ENCODE results near the gene CCDC3. TPM values are rescaled to one million over a fixed set of nuclear protein-coding genes. Genes with fewer than 3 reads are reported as not detected.

The CCDC3 gene
- total RNA-seq, 1 donor from 2014 or later: 0.13 TPM

- DNase-seq (ENCODE audit: low spot score): no peak
- Mint-ChIP-seq H3K9me3 (peaks cover 26% of the 10 kb centered on the region), H3K27ac (no peak overlapping the region), H3K4me3 (no peak overlapping the region), H3K36me3 (ENCODE audit: low read depth) (no peaks in the 10 kb centered on the region), H3K27me3 (ENCODE audit: insufficient read depth) (peaks cover 8% of the 10 kb centered on the region), H3K4me1 (ENCODE audit: low read depth) (no peaks in the 10 kb centered on the region)
- intact Hi-C loops (cut with micrococcal nuclease): no loop called here
Observed at GRCh38 chr10:13026873-13027272, 25.4 kb upstream of the CCDC3 start.

GRCh38 chr10:13023754-13024153 is 22.2 kb upstream of the CCDC3 start:
- Mint-ChIP-seq H3K9me3 (peaks cover 26% of the 10 kb centered on the region), H3K36me3 (ENCODE audit: low read depth) (no peaks in the 10 kb centered on the region), H3K27me3 (ENCODE audit: insufficient read depth) (peaks cover 3% of the 10 kb centered on the region), H3K4me1 (ENCODE audit: low read depth) (no peaks in the 10 kb centered on the region), H3K27ac (no peak overlapping the region), H3K4me3 (no peak overlapping the region)
- no peak for DNase-seq (ENCODE audit: low spot score)
- intact Hi-C loops (cut with micrococcal nuclease): no loop called here

- Mint-ChIP-seq H3K27ac (no peak overlapping the region), H3K9me3 (peaks cover 17% of the 10 kb centered on the region), H3K4me3 (no peak overlapping the region), H3K27me3 (ENCODE audit: insufficient read depth) (peaks cover 6% of the 10 kb centered on the region), H3K4me1 (ENCODE audit: low read depth) (no peaks in the 10 kb centered on the region), H3K36me3 (ENCODE audit: low read depth) (no peaks in the 10 kb centered on the region)
- DNase-seq (ENCODE audit: low spot score): no peak
- intact Hi-C loops (cut with micrococcal nuclease): no loop called here
Observed at GRCh38 chr10:13019280-13019679, 17.8 kb upstream of the CCDC3 start.

- Mint-ChIP-seq H3K9me3 (peaks cover 6% of the 10 kb centered on the region), H3K27me3 (ENCODE audit: insufficient read depth) (peaks cover 6% of the 10 kb centered on the region), H3K4me1 (ENCODE audit: low read depth) (no peaks in the 10 kb centered on the region), H3K27ac (no peak overlapping the region), H3K4me3 (no peak overlapping the region), H3K36me3 (ENCODE audit: low read depth) (no peaks in the 10 kb centered on the region)
- intact Hi-C loops (cut with micrococcal nuclease): no loop called here
- no peak for DNase-seq (ENCODE audit: low spot score)
Observed at GRCh38 chr10:13018171-13018570, 16.7 kb upstream of the CCDC3 start.

- Mint-ChIP-seq H3K4me3 (no peak overlapping the region), H3K36me3 (ENCODE audit: low read depth) (no peaks in the 10 kb centered on the region), H3K27me3 (ENCODE audit: insufficient read depth) (peaks cover 11% of the 10 kb centered on the region), H3K27ac (no peak overlapping the region), H3K9me3 (no peaks in the 10 kb centered on the region), H3K4me1 (ENCODE audit: low read depth) (no peaks in the 10 kb centered on the region)
- DNase-seq (ENCODE audit: low spot score): no peak
- intact Hi-C loops (cut with micrococcal nuclease): no loop called here
Observed at GRCh38 chr10:13016886-13017285, 15.4 kb upstream of the CCDC3 start.

GRCh38 chr10:13016426-13016825 is 14.9 kb upstream of the CCDC3 start:
- Mint-ChIP-seq H3K9me3 (no peaks in the 10 kb centered on the region), H3K27me3 (ENCODE audit: insufficient read depth) (peaks cover 13% of the 10 kb centered on the region), H3K27ac (no peak overlapping the region), H3K4me3 (no peak overlapping the region), H3K4me1 (ENCODE audit: low read depth) (no peaks in the 10 kb centered on the region), H3K36me3 (ENCODE audit: low read depth) (no peaks in the 10 kb centered on the region)
- intact Hi-C loops (cut with micrococcal nuclease): no loop called here
- no peak for DNase-seq (ENCODE audit: low spot score)

- Mint-ChIP-seq H3K27ac (no peak overlapping the region), H3K36me3 (ENCODE audit: low read depth) (no peaks in the 10 kb centered on the region), H3K4me3 (no peak overlapping the region), H3K4me1 (ENCODE audit: low read depth) (no peaks in the 10 kb centered on the region), H3K27me3 (ENCODE audit: insufficient read depth) (peaks cover 21% of the 10 kb centered on the region), H3K9me3 (no peaks in the 10 kb centered on the region)
- no peak for DNase-seq (ENCODE audit: low spot score)
- intact Hi-C loops (cut with micrococcal nuclease): no loop called here
Observed at GRCh38 chr10:13006037-13006436, 4.5 kb upstream of the CCDC3 start.

GRCh38 chr10:13003759-13004158 is 2.2 kb upstream of the CCDC3 start:
- Mint-ChIP-seq H3K27ac (no peak overlapping the region), H3K4me1 (ENCODE audit: low read depth) (no peaks in the 10 kb centered on the region), H3K9me3 (no peaks in the 10 kb centered on the region), H3K27me3 (ENCODE audit: insufficient read depth) (peaks cover 36% of the 10 kb centered on the region), H3K36me3 (ENCODE audit: low read depth) (no peaks in the 10 kb centered on the region), H3K4me3 (no peak overlapping the region)
- DNase-seq (ENCODE audit: low spot score): no peak
- intact Hi-C loops (cut with micrococcal nuclease): no loop called here

- no peak overlapping the region for H3K4me3 Mint-ChIP-seq
- H3K36me3 Mint-ChIP-seq (ENCODE audit: low read depth): no peaks in the 10 kb centered on the region
- no peak for DNase-seq (ENCODE audit: low spot score)
- H3K27me3 Mint-ChIP-seq (ENCODE audit: insufficient read depth): peaks cover 36% of the 10 kb centered on the region
- no peak overlapping the region for H3K27ac Mint-ChIP-seq
- H3K9me3 Mint-ChIP-seq: no peaks in the 10 kb centered on the region
- no peaks in the 10 kb centered on the region for H3K4me1 Mint-ChIP-seq (ENCODE audit: low read depth)
- intact Hi-C loops (cut with micrococcal nuclease): no loop called here
Observed at GRCh38 chr10:13003004-13003403, 1.5 kb upstream of the CCDC3 start.

- H3K36me3 Mint-ChIP-seq (ENCODE audit: low read depth): no peaks in the 10 kb centered on the region
- no peak overlapping the region for H3K4me3 Mint-ChIP-seq
- H3K9me3 Mint-ChIP-seq: no peaks in the 10 kb centered on the region
- DNase-seq (ENCODE audit: low spot score): no peak
- H3K27me3 Mint-ChIP-seq (ENCODE audit: insufficient read depth): peaks cover 36% of the 10 kb centered on the region
- H3K4me1 Mint-ChIP-seq (ENCODE audit: low read depth): no peaks in the 10 kb centered on the region
- no peak overlapping the region for H3K27ac Mint-ChIP-seq
- intact Hi-C loops (cut with micrococcal nuclease): no loop called here
Observed at GRCh38 chr10:13001887-13002212, 337 bp upstream of the CCDC3 start.

GRCh38 chr10:13000431-13000830 is 1.1 kb downstream of the CCDC3 start:
- no peak for DNase-seq (ENCODE audit: low spot score)
- Mint-ChIP-seq H3K36me3 (ENCODE audit: low read depth) (no peaks in the 10 kb centered on the region), H3K4me1 (ENCODE audit: low read depth) (no peaks in the 10 kb centered on the region), H3K9me3 (no peaks in the 10 kb centered on the region), H3K4me3 (peak overlapping the region; percentile 31), H3K27ac (no peak overlapping the region), H3K27me3 (ENCODE audit: insufficient read depth) (peaks cover 36% of the 10 kb centered on the region)
- intact Hi-C loops (cut with micrococcal nuclease): no loop called here

- H3K36me3 Mint-ChIP-seq (ENCODE audit: low read depth): no peaks in the 10 kb centered on the region
- no peak overlapping the region for H3K4me3 Mint-ChIP-seq
- intact Hi-C loops (cut with micrococcal nuclease): no loop called here
- no peak overlapping the region for H3K27ac Mint-ChIP-seq
- DNase-seq (ENCODE audit: low spot score): no peak
- peaks cover 36% of the 10 kb centered on the region for H3K27me3 Mint-ChIP-seq (ENCODE audit: insufficient read depth)
- H3K4me1 Mint-ChIP-seq (ENCODE audit: low read depth): no peaks in the 10 kb centered on the region
- H3K9me3 Mint-ChIP-seq: no peaks in the 10 kb centered on the region
Observed at GRCh38 chr10:12999849-13000248, 1.7 kb downstream of the CCDC3 start.

- Mint-ChIP-seq H3K36me3 (ENCODE audit: low read depth) (no peaks in the 10 kb centered on the region), H3K27me3 (ENCODE audit: insufficient read depth) (peaks cover 12% of the 10 kb centered on the region), H3K27ac (no peak overlapping the region), H3K4me1 (ENCODE audit: low read depth) (no peaks in the 10 kb centered on the region), H3K9me3 (no peaks in the 10 kb centered on the region), H3K4me3 (no peak overlapping the region)
- no peak for DNase-seq (ENCODE audit: low spot score)
- intact Hi-C loops (cut with micrococcal nuclease): no loop called here
Observed at GRCh38 chr10:12995425-12995861, 6.1 kb downstream of the CCDC3 start.

- no peaks in the 10 kb centered on the region for H3K9me3 Mint-ChIP-seq
- no peaks in the 10 kb centered on the region for H3K4me1 Mint-ChIP-seq (ENCODE audit: low read depth)
- intact Hi-C loops (cut with micrococcal nuclease): no loop called here
- H3K27ac Mint-ChIP-seq: no peak overlapping the region
- no peak for DNase-seq (ENCODE audit: low spot score)
- no peaks in the 10 kb centered on the region for H3K27me3 Mint-ChIP-seq (ENCODE audit: insufficient read depth)
- no peak overlapping the region for H3K4me3 Mint-ChIP-seq
- no peaks in the 10 kb centered on the region for H3K36me3 Mint-ChIP-seq (ENCODE audit: low read depth)
Observed at GRCh38 chr10:12993595-12993994, 7.9 kb downstream of the CCDC3 start.

All from activated T-helper 1 cell treated with anti-CD3 and anti-CD28 coated beads, Interleukin-12 subunit alpha, Interleukin-12 subunit beta, Interleukin-2, Interleukin-4 antibody, amounts not matched to agents 30 ng/mL and 10 ng/mL and 1 ng/mL, durations not matched to agents 14 hours and 24 hours and 36 hours (primary cell).